ENCODE results near the gene CUX1. TPM values are rescaled to one million over a fixed set of nuclear protein-coding genes. Genes with fewer than 3 reads are reported as not detected.

The CUX1 gene
- total and polyA plus RNA-seq, 10 of the 15 experiments (the other 5 are each of a cell fraction or from before 2014, with no cell fraction given): 6.1 to 48.6 (median 25.9) TPM

- ATAC-seq (no peak), DNase-seq (ENCODE audit: low read depth, low spot score) (no peak), FAIRE-seq (no peak)
- ChIA-PET CTCF (no interaction called here), RAD21 (ENCODE audit: unreplicated experiment) (interaction anchor here (1.3 kb wide), 1 partner anchor 732 kb away, joined by 4 read pairs; no protein-coding TSS in a partner anchor), POLR2A (no interaction called here), SMC1A (ENCODE audit: uncharacterized antibody, unreplicated experiment) (no interaction called here)
- in situ Hi-C loops (cut with MboI): no loop called here
- Histone ChIP-seq H3K27ac (ENCODE audit: control insufficient read depth, insufficient read depth) (no peak overlapping the region), H3K9me3 (replicated peaks; ENCODE audit: control insufficient read depth, insufficient read depth, low read length) (no peaks in the 10 kb centered on the region), H3K79me2 (ENCODE audit: control insufficient read depth, insufficient read depth, low read length) (no peaks in the 10 kb centered on the region), H2AFZ (ENCODE audit: control insufficient read depth, low read depth, low read length) (no peak overlapping the region), H3K4me2 (ENCODE audit: control insufficient read depth, insufficient read depth) (no peak overlapping the region), H3K4me1 (ENCODE audit: control insufficient read depth, insufficient read depth, low read length) (peaks cover 15% of the 10 kb centered on the region), H3K36me3 (ENCODE audit: control insufficient read depth in 2 of 2, insufficient read depth in 2 of 2, low read length in 1 of 2) (no peaks in the 10 kb centered on the region; a peak in 1 of 4 replicates), H4K20me1 (ENCODE audit: control insufficient read depth, insufficient read depth) (no peaks in the 10 kb centered on the region), H3K27me3 (replicated peaks in 1 of 2; ENCODE audit: control insufficient read depth in 2 of 2, insufficient read depth in 2 of 2, low read length in 1 of 2) (no peaks in the 10 kb centered on the region), H3K4me3 (no peak overlapping the region), H3K9ac (ENCODE audit: control insufficient read depth, insufficient read depth, low read length) (no peak overlapping the region)
- intact Hi-C loops (cut with micrococcal nuclease; ENCODE audit: unreplicated experiment): no loop called here
- no peak for TF ChIP-seq TCF3 (IDR thresholded peaks at IDR 0.05; ENCODE audit: borderline replicate concordance, insufficient read depth, low read depth, low read length)
- no peak for TF ChIP-seq ZBED1 (IDR thresholded peaks at IDR 0.05; ENCODE audit: borderline replicate concordance)
- TF ChIP-seq HSF1 (IDR thresholded peaks at IDR 0.05; ENCODE audit: low read depth, low read length): no peak
- no peak for TF ChIP-seq SREBF1 (IDR thresholded peaks at IDR 0.05; ENCODE audit: low read length)
- TF ChIP-seq EZH2 (IDR thresholded peaks at IDR 0.05; ENCODE audit: borderline replicate concordance, control insufficient read depth, low read depth, low read length): no peak
- no peak for TF ChIP-seq SMAD5 (IDR thresholded peaks at IDR 0.05; ENCODE audit: low read depth)
- TF ChIP-seq NR2C1 (IDR thresholded peaks at IDR 0.05): no peak
- TF ChIP-seq SMC3 (IDR thresholded peaks at IDR 0.05; ENCODE audit: borderline replicate concordance, low read length): no peak
- TF ChIP-seq CBX3 (IDR thresholded peaks at IDR 0.05; ENCODE audit: borderline replicate concordance, low read depth): no peak
- no peak for TF ChIP-seq WRNIP1 (IDR thresholded peaks at IDR 0.05; ENCODE audit: borderline replicate concordance, low read depth, low read length)
- no peak for TF ChIP-seq IRF5 (IDR thresholded peaks at IDR 0.05; ENCODE audit: borderline replicate concordance)
- TF ChIP-seq IRF3 (IDR thresholded peaks at IDR 0.05): no peak
- TF ChIP-seq BMI1 (IDR thresholded peaks at IDR 0.05; ENCODE audit: borderline replicate concordance): no peak
- TF ChIP-seq GATAD2B (conservative IDR thresholded peaks at IDR 0.05; ENCODE audit: low read depth): no peak
- TF ChIP-seq MEF2A (IDR thresholded peaks at IDR 0.05; ENCODE audit: insufficient read depth, low read depth, low read length): no peak
- no peak for TF ChIP-seq MLLT1 (IDR thresholded peaks at IDR 0.05)
- 67% methylated on average over 10 of the region's 10 CpGs for WGBS (ENCODE audit: insufficient coverage, insufficient replicate concordance, low lambda C conversion rate, missing lambda C conversion rate)
- no TSS peak for BruUV-seq (replicated peaks)
These were observed 457.8 kb downstream of the CUX1 start for GRCh38 chr7:102275123-102275703.
